ENCODE data around the gene PHPT1.

The PHPT1 gene

GRCh38 chr9:136849960-136850865, 1.0 kb downstream of the PHPT1 start:
- FAIRE-seq = no peak

- no peak for FAIRE-seq
Observed at GRCh38 chr9:136850866-136851775, 1.9 kb downstream of the PHPT1 start.

- FAIRE-seq = no peak
Observed at GRCh38 chr9:136851941-136852663, 2.9 kb downstream of the PHPT1 start, which contains the start of gene MAMDC4. Gene MAMDC4 (plus strand): TSS chr9:136852346. CDS start chr9:136852417, 71 bp downstream.

GRCh38 chr9:136852664-136853595, 3.7 kb downstream of the PHPT1 start:
- FAIRE-seq = no peak

GRCh38 chr9:136853596-136854112, 4.4 kb downstream of the PHPT1 start:
- FAIRE-seq = no peak

GRCh38 chr9:136854113-136854841, 5.1 kb downstream of the PHPT1 start:
- FAIRE-seq = no peak

- no peak for FAIRE-seq
Observed at GRCh38 chr9:136854842-136855460, 5.7 kb downstream of the PHPT1 start.

- FAIRE-seq = no peak
Observed at GRCh38 chr9:136855461-136856078, 6.4 kb downstream of the PHPT1 start.

- no peak for FAIRE-seq
Observed at GRCh38 chr9:136856079-136856476, 6.9 kb downstream of the PHPT1 start.

GRCh38 chr9:136856541-136857141, 7.4 kb downstream of the PHPT1 start:
- FAIRE-seq = no peak

- no peak for FAIRE-seq
Observed at GRCh38 chr9:136857166-136857565, 8.0 kb downstream of the PHPT1 start.

GRCh38 chr9:136857581-136858412, 8.6 kb downstream of the PHPT1 start:
- FAIRE-seq = no peak

- FAIRE-seq = no peak
Observed at GRCh38 chr9:136858452-136858843, 9.2 kb downstream of the PHPT1 start.

- FAIRE-seq = no peak
Observed at GRCh38 chr9:136858844-136859757, 9.9 kb downstream of the PHPT1 start.

GRCh38 chr9:136860529-136860928, 11.3 kb downstream of the PHPT1 start:
- FAIRE-seq = no peak

GRCh38 chr9:136860933-136861873, 12.0 kb downstream of the PHPT1 start:
- FAIRE-seq = no peak
